GM21528 (cell line): ENCODE measurements around the gene RAB15.

Experiments
- ATAC-seq: cut with Tn5 transposase; IDR thresholded peaks from one replicate; pipeline ENCODE4 v1.9.1; 2021; ENCODE audit warnings: mild to moderate bottlenecking, moderate library complexity; ENCODE audit not compliant: unreplicated experiment, low FRiP score

The RAB15 gene

GRCh38 chr14:64990939-64991338 is 18.8 kb upstream of the RAB15 start:
- ATAC-seq: no peak

GRCh38 chr14:64990296-64990695 is 18.2 kb upstream of the RAB15 start:
- no peak for ATAC-seq

- no peak for ATAC-seq
Measured at GRCh38 chr14:64987438-64987767, 15.3 kb upstream of the RAB15 start.

- peak; percentile 87 for ATAC-seq
Measured at GRCh38 chr14:64986648-64987437, 14.7 kb upstream of the RAB15 start, which contains the start of gene FNTB. FNTB (plus strand) TSS chr14:64986895; CDS start chr14:64986954, 59 bp downstream.

- ATAC-seq: no peak
Measured at GRCh38 chr14:64983439-64984310, 11.5 kb upstream of the RAB15 start.

- ATAC-seq: no peak
Measured at GRCh38 chr14:64979336-64980074, 7.4 kb upstream of the RAB15 start.

- ATAC-seq: no peak
Measured at GRCh38 chr14:64974563-64974962, 2.4 kb upstream of the RAB15 start.

- no peak for ATAC-seq
Measured at GRCh38 chr14:64973826-64974225, 1.7 kb upstream of the RAB15 start.

- ATAC-seq: no peak
Measured at GRCh38 chr14:64973026-64973442, 898 bp upstream of the RAB15 start.

GRCh38 chr14:64971491-64971942 is 619 bp downstream of the RAB15 start:
- ATAC-seq: no peak

GRCh38 chr14:64970776-64971477 is 1.2 kb downstream of the RAB15 start:
- no peak for ATAC-seq

GRCh38 chr14:64970041-64970440 is 2.1 kb downstream of the RAB15 start:
- no peak for ATAC-seq

GRCh38 chr14:64968651-64969050 is 3.5 kb downstream of the RAB15 start:
- ATAC-seq: no peak

- ATAC-seq: no peak
Measured at GRCh38 chr14:64968167-64968566, 4.0 kb downstream of the RAB15 start.

- no peak for ATAC-seq
Measured at GRCh38 chr14:64966976-64967375, 5.2 kb downstream of the RAB15 start.

GRCh38 chr14:64965356-64966000 is 6.7 kb downstream of the RAB15 start:
- ATAC-seq: no peak

- ATAC-seq: no peak
Measured at GRCh38 chr14:64963611-64964010, 8.5 kb downstream of the RAB15 start.

GRCh38 chr14:64960762-64961276 is 11.3 kb downstream of the RAB15 start:
- no peak for ATAC-seq

- no peak for ATAC-seq
Measured at GRCh38 chr14:64958743-64959142, 13.4 kb downstream of the RAB15 start.

- ATAC-seq: no peak
Measured at GRCh38 chr14:64958201-64958600, 13.9 kb downstream of the RAB15 start.
